GM21423 (cell line): ENCODE data around the gene DHRS12.
A peak's percentile ranks its signal among the peaks of the same experiment; 100 is the strongest.

Experiments used
- ATAC-seq: cut with Tn5 transposase; IDR thresholded peaks from one replicate; pipeline ENCODE4 v1.9.1; 2021; ENCODE audit warnings: mild to moderate bottlenecking, moderate library complexity; ENCODE audit not compliant: unreplicated experiment

DHRS12 gene

DNA sequence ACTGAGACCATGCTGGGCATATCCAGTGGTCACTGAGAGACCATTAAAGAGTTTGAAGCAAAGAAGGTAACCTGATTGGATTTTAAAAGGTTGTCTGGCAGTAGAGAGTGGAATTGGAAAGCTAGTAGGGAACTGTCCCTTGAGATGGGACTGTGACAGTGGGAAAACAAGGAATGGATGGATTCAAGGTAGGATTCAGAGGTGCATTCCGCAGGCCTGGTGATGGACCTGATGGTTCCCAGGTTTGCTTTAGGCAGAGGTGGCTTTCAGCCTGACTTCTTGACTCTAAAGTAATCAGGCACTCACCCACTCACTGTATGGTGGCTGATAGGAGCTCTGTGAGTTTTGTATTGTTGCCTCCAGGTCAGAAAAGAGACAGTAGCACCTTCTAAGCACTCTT, 73.0 kb downstream of the DHRS12 start:
- no peak for ATAC-seq

DNA sequence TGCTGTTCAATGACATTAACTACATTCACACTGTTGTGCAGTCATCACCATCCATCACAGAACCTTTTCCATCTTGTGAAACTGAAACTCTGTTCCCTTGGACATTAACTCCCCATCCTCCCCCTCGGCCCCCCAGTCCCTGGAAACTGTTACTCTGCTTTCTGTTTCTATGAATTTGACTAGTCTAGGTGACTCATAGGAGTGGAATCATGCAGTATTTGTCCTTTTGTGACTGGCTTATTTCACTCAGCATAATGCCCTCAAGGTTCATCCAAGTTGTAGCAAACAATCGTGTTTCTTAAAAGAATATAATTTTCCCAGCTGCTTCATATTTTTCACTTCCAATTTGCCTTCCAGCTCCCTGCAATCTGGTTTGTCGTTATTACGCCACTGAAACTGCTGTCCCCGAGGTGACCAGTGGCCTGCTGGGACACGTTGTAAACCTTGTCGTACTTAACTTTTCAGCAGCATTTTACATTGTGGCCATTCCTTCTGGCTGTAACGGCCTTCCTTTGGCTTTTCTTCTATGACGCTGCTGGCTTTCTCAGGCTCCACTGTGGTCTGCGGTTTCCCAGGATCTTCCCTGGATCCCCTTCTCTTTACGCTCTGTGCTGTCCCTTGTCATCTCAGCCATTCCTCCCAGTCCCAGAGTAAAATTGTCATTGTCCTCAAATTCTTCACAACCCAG, 74.0 kb downstream of the DHRS12 start:
- no peak for ATAC-seq

DNA sequence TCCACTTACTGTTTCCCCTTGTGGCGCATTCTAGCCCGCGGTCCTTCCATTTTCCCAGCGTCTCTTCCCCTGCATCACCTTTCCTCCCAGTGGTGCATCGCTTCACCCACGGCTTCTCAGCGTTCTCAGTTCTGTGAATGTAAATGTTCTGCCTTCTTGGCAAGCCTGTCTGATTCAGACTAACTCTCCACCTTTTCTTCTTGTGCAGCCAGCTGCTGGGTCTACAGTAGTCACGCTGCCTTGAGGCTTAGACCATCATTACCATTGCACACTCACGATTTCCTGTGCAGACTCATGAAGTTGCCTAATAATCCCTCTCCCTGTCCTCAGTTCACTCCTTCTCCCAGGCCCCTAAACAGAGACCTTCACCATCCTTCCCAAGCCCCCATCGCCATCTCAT, 75.0 kb downstream of the DHRS12 start:
- no peak for ATAC-seq

DNA sequence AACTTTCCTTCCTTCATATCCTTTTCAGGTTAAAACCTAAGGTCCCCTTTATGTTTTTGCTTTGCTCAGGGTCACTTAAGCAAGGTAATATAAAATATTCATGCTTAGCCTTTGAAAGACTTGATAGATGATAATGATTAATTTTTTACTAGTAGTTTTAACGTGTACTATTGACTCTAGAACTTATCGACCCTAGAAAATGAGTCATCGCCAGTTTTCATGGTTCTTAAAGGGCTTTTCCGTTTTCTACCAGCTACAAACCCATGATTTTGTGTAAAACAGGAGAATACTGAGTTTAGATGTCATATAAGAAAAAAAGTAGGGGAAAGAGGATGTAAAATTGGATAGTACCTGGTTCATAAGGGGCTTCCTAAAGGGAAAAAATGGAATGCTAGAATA, 75.7 kb downstream of the DHRS12 start:
- ATAC-seq, result no peak

DNA sequence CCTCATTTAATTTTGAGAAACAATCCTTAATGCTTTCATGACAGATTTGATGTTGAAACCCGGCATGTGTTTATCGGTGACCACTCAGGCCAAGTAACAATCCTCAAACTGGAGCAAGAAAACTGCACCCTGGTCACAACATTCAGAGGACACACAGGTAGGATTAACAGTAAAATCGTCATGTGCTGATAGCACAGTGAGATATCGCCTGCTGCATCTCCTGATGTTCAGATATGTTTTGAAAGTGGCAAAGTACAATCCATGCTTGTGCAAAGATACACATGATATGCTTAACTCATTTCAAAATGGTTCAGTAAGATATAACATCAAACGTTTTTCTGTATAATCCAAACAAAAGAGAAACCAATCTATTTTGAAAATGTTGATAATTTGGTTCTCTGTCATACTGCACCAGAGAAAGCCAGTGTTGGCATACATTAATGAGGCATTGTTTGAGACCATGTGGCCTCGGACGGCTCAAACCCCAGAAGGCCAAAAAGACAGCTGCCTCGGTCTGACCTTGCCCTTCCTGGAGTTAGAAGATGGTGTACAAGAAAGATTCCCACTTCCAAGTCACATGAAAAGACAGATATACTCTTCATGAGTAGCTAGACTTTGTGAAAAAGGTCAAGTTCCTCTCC, 76.2 kb downstream of the DHRS12 start:
- no peak for ATAC-seq

DNA sequence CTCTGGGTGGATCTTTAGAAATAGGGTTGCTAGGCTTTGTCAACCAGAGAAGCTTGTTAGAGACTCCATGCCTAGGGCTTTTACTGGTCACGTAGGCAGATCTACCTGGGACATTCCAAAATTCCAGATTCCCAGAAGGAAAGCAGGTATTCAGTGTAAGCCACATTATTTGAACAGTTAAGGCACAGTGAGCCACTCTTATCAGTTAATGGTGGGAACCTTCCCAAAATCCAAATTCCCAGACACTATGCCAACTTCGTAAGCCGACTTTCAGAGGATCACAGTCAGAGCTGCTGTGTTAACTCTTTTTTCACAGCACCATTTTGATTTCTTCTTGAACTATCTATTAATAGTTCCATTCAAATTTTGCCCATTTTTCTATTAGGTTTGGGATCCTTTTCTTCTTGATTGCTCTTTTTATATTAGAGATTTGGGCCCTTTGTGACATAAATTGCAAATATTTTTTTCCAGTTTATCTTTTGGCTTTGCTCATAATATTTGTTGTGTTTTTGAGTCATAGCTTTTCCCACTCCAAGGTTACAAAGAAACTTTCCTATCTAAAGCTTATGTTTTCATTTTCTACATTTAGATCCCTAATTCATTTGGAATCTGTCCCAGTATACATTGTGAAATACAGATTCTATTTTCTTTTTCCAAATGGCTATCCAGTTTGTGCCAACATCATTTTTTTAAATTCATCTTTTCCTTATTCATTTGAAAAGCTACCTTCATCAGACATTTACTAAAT, 77.3 kb downstream of the DHRS12 start:
- no peak for ATAC-seq

GRCh38 chr13:51724721-51725120, 79.2 kb downstream of the DHRS12 start:
- no peak for ATAC-seq

DNA sequence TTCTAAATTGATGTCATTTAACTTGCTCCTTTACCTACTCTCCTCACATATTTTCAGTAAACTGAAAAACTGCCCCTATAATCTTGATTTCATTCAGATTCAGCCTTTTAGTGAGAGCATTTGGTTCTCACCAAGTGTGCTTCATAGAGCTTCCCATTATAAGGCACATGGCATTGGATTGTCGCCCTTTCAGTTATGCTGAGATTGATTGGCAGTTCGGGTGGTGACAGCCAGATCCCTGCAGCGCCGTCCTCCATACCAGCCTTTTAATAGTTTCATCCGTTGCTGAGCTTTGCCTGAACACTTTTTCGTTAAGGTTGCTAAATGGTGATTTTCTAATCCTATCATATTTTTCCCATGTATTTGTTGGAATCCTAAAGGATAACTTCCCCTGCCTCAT, 80.4 kb downstream of the DHRS12 start:
- no peak for ATAC-seq

GRCh38 chr13:51721496-51721895, 82.5 kb downstream of the DHRS12 start:
- peak; percentile 92 for ATAC-seq

GRCh38 chr13:51719394-51719793, 84.6 kb downstream of the DHRS12 start:
- no peak for ATAC-seq
